Cardiac septum (tissue), 1 donor: ENCODE measurements around the gene NOS1AP. TPM values are rescaled to one million over a fixed set of nuclear protein-coding genes. Genes with fewer than 3 reads are reported as not detected.

Experiments
- DNase-seq: peaks from one replicate; pipeline ENCODE4 v3.0.0-alpha.2; 2020; ENCODE audit warnings: low spot score
- intact Hi-C: fragments of 100-400 bp; cut with DNase I; formaldehyde crosslinking; loops from one replicate; pipeline ENCODE4 v1.14.0; 2022
- total RNA-seq: library from RNA; stranded (reverse); fragmentation: NEBNext Ultra II Directional; extraction: Animal tissue kit (Norgen Biotek cat#: 25700); gene quantifications from one replicate; pipeline ENCODE4 v1.2.1, GENCODE V29; 2021
- donor health status: DM: no; HTN: no; CAD: no.

Gene NOS1AP
- total RNA-seq, 1 donor from 2014 or later, result 2.0 TPM

- intact Hi-C loops, result no loop called here
- DNase-seq, result no peak
Measured at GRCh38 chr1:162083273-162083672, 13.8 kb downstream of the NOS1AP start.

- intact Hi-C loops, result no loop called here
- DNase-seq, result no peak
Measured at GRCh38 chr1:162085991-162086390, 16.5 kb downstream of the NOS1AP start.

GRCh38 chr1:162087111-162087510 is 17.6 kb downstream of the NOS1AP start:
- intact Hi-C loops, result no loop called here

GRCh38 chr1:162087574-162087973 is 18.1 kb downstream of the NOS1AP start:
- intact Hi-C loops, result no loop called here
- DNase-seq, result no peak

More at GRCh38 chr1:162087111-162087510, 17.6 kb downstream of the NOS1AP start:
- DNase-seq, result no peak

- DNase-seq, result no peak
- intact Hi-C loops, result no loop called here
Measured at GRCh38 chr1:162088281-162088969, 18.9 kb downstream of the NOS1AP start.

- intact Hi-C loops, result no loop called here
Measured at GRCh38 chr1:162089748-162090147, 20.3 kb downstream of the NOS1AP start.

GRCh38 chr1:162090378-162090777 is 20.9 kb downstream of the NOS1AP start:
- intact Hi-C loops, result no loop called here
- DNase-seq, result no peak

More at GRCh38 chr1:162089748-162090147, 20.3 kb downstream of the NOS1AP start:
- no peak for DNase-seq

GRCh38 chr1:162091681-162092524 is 22.4 kb downstream of the NOS1AP start:
- intact Hi-C loops, result no loop called here

GRCh38 chr1:162093095-162093494 is 23.6 kb downstream of the NOS1AP start:
- intact Hi-C loops, result no loop called here
- no peak for DNase-seq

More at GRCh38 chr1:162091681-162092524, 22.4 kb downstream of the NOS1AP start:
- DNase-seq, result no peak

GRCh38 chr1:162094271-162094670 is 24.8 kb downstream of the NOS1AP start:
- no peak for DNase-seq
- intact Hi-C loops, result no loop called here

GRCh38 chr1:162094723-162095122 is 25.2 kb downstream of the NOS1AP start:
- intact Hi-C loops, result no loop called here
- DNase-seq, result no peak

GRCh38 chr1:162107911-162108310 is 38.4 kb downstream of the NOS1AP start:
- intact Hi-C loops, result no loop called here
- no peak for DNase-seq

- intact Hi-C loops, result no loop called here
- no peak for DNase-seq
Measured at GRCh38 chr1:162108426-162108825, 38.9 kb downstream of the NOS1AP start.

GRCh38 chr1:162110910-162111309 is 41.4 kb downstream of the NOS1AP start:
- intact Hi-C loops, result no loop called here
- no peak for DNase-seq

- intact Hi-C loops, result no loop called here
- no peak for DNase-seq
Measured at GRCh38 chr1:162111572-162111971, 42.1 kb downstream of the NOS1AP start.

- intact Hi-C loops, result no loop called here
- DNase-seq, result no peak
Measured at GRCh38 chr1:162113419-162113818, 43.9 kb downstream of the NOS1AP start.

GRCh38 chr1:162117039-162117774 is 47.7 kb downstream of the NOS1AP start:
- intact Hi-C loops, result no loop called here
- DNase-seq, result no peak

- intact Hi-C loops, result no loop called here
- no peak for DNase-seq
Measured at GRCh38 chr1:162118063-162118462, 48.6 kb downstream of the NOS1AP start.

GRCh38 chr1:162128693-162129356 is 59.3 kb downstream of the NOS1AP start:
- intact Hi-C loops, result no loop called here
- DNase-seq, result no peak

- DNase-seq, result no peak
- intact Hi-C loops, result no loop called here
Measured at GRCh38 chr1:162130308-162130707, 60.8 kb downstream of the NOS1AP start.
